K562 (cell line): Measurements from ENCODE around the gene MID2. TPM values are rescaled to one million over a fixed set of nuclear protein-coding genes. Genes with fewer than 3 reads are reported as not detected.

Source experiments
- RBBP5 ChIP-seq: fragments of 200-600 bp; sonication (generic); IDR thresholded peaks from 2 replicates; pipeline ENCODE4 v1.6.1; 2012; ENCODE audit warnings: borderline replicate concordance, mild to moderate bottlenecking, low read length, control low read depth, inconsistent platforms; ENCODE audit not compliant: insufficient read depth, poor library complexity, severe bottlenecking
- ZKSCAN8 ChIP-seq: fragments of 200-800 bp; sonication (Bioruptor generic); IDR thresholded peaks from 2 replicates; pipeline ENCODE4 v1.6.1; 2016; ENCODE audit warnings: missing genetic modification characterization, missing compliant biosample characterization
- polyA plus RNA-seq, 8 experiments: library from polyadenylated mRNA; depleted of rRNA in 4 of 8; stranded (reverse) in 5 of 8; unstranded in 3 of 8; fragments of >200 nt; fragmentation: Nextera tagmentation in 2 of 8; fragmentation: Illumina TruSeq in 1 of 8; extraction: Ambion mirVana in 2 of 8; extraction: Trizol in 1 of 8; gene quantifications; 2 replicates each; pipeline versions ENCODE4 v1.2.1 to v1.2.3, GENCODE V29; 2011 to 2014; ENCODE audit warnings: inconsistent platforms in 1 of 8, missing spikeins in 1 of 8
- total RNA-seq, 7 experiments: library from RNA; depleted of rRNA in 6 of 7; stranded (reverse); fragments of >200 nt in 6 of 7; fragmentation: Illumina TruSeq in 2 of 7; extraction: Trizol in 2 of 7; gene quantifications; 2 replicates each; pipeline versions ENCODE4 v1.2.1 to v1.2.3, GENCODE V29; 2011 to 2021; ENCODE audit warnings: low replicate concordance in 1 of 7
- TF ChIP-seq, protein P1 (sequence below), 2 experiments: fragments of 450-650 bp; IDR thresholded peaks; 2 replicates each; pipeline ENCODE4 v1.6.1; 2016; ENCODE audit warnings: mild to moderate bottlenecking in 2 of 2, borderline replicate concordance in 1 of 2, low read depth in 1 of 2, moderate library complexity in 1 of 2

The MID2 gene
- total and polyA plus RNA-seq, 9 of the 15 experiments (the other 6 are each of a cell fraction or from before 2014, with no cell fraction given) = 0.07 TPM; not detected in 8

DNA sequence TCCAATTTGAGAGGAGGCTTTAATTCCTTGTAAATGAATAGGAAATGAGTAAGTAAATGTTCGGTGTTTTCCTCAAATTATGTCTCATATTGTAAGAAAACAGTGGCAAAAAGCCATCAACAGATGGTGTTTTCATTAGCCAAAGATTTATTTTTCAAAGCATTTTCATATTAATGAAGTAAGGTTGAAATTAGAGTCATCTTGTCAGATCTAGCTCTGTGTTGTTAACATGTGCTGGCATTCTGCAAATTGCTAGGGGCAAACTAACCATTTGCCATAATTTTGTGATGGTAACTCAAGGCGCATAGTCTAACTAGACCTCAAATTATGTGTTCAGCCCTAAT is 24.7 kb downstream of the MID2 start (continued):
- TF ChIP-seq, protein P1, sequence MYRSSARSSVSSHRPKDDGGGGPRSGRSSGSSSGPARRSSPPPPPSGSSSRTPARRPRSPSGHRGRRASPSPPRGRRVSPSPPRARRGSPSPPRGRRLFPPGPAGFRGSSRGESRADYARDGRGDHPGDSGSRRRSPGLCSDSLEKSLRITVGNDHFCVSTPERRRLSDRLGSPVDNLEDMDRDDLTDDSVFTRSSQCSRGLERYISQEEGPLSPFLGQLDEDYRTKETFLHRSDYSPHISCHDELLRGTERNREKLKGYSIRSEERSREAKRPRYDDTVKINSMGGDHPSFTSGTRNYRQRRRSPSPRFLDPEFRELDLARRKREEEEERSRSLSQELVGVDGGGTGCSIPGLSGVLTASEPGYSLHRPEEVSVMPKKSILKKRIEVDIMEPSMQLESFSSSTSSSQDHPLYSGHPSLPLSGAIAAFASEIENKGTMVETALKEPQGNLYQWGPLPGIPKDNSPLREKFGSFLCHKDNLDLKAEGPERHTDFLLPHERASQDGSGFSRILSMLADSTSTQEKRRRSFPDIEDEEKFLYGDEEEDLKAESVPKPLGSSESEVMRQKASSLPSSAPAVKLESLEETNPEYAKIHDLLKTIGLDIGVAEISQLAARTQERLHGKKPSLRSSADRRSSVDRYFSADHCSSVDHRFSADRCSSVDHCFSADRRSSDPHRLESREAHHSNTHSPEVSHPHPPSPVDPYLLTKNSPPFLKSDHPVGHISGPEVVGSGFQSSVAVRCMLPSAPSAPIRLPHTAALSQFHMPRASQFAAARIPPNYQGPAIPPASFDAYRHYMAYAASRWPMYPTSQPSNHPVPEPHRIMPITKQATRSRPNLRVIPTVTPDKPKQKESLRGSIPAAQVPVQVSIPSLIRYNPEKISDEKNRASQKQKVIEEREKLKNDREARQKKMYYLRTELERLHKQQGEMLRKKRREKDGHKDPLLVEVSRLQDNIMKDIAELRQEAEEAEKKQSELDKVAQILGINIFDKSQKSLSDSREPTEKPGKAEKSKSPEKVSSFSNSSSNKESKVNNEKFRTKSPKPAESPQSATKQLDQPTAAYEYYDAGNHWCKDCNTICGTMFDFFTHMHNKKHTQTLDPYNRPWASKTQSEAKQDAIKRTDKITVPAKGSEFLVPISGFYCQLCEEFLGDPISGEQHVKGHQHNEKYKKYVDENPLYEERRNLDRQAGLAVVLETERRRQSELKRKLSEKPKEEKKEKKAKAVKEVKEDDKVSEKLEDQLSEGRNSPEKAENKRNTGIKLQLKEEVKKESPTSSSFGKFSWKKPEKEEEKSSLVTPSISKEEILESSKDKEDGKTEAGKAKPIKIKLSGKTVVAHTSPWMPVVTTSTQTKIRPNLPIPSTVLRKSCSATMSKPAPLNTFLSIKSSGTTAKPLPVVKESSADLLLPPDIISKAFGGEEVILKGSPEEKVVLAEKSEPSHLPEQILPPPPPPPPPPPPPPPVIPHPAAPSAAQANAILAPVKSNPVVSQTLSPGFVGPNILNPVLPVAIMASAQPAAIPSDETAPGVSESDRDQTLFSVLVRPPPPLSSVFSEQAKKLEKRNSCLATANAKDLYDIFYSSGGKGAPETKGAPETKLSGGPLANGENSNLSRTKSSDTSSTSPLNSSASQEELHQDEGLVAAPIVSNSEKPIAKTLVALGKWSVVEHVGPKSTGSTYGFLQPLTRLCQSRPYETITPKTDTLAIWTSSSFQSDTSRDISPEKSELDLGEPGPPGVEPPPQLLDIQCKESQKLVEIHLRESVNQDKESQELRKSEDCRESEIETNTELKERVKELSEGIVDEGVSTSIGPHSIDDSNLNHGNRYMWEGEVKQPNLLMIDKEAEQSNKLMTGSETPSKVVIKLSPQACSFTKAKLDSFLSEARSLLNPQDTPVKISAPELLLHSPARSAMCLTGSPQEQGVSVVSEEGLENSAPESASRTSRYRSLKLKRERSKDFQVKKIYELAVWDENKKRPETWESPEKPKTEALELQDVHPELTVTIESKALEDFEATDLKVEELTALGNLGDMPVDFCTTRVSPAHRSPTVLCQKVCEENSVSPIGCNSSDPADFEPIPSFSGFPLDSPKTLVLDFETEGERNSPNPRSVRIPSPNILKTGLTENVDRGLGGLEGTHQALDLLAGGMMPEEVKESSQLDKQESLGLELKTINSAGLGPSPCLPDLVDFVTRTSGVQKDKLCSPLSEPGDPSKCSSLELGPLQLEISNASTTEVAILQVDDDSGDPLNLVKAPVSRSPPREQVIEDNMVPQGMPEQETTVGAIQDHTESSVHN (IDR thresholded peaks at IDR 0.05; ENCODE audit: borderline replicate concordance in 1 of 2, low read depth in 1 of 2) = no peak
- TF ChIP-seq RBBP5 (no peak), ZKSCAN8 (CRISPR knock-in tag) (no peak)
